HG02938 (cell line): Measurements from ENCODE around the gene ELL.

Experiments used
- ATAC-seq: cut with Tn5 transposase; IDR thresholded peaks from one replicate; pipeline ENCODE4 v1.9.1; 2021; ENCODE audit warnings: mild to moderate bottlenecking, moderate library complexity; ENCODE audit not compliant: unreplicated experiment

Gene ELL

GRCh38 chr19:18473003-18473705 lies 48.7 kb downstream of the ELL start:
- no peak for ATAC-seq

GRCh38 chr19:18470787-18471186 lies 51.1 kb downstream of the ELL start:
- ATAC-seq, result no peak

DNA sequence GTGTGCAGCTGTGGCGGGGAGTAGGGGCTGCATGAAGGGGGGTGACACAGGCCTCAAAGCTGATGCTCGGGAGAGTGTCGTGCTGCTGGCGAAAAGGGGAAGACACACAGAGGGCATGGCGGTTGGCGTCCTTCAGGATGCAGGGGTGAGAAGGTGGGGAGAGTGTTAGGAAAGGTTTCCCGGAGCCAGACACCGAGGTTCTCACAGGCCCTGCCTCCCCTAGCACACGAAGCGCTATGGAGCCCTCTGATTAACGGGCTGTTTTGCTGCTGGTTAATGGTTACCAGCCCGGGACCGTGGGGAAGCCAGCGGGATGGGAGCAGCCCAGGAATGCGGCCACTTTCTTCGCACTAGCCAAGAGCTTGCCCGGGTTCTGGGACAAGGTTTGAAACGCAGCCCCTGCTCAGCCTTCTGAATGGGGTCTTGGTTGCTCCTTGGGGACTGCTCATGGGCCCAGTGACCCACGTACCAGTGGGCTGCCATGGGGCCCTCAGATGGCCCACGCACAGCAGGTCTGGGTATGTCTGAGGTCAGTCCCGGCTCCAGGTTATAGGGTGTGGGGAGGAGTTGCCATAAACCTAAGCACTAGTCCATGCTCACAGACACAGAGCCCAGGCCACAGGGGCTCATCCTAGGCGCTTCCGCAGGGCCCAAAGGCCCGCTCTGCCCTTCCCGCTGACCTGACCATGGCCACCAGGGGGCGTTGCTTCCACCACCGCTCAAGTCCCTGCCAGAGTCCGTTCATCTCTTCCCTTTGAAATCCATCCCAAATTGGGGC lies 52.6 kb downstream of the ELL start:
- no peak for ATAC-seq

GRCh38 chr19:18468517-18468916 lies 53.4 kb downstream of the ELL start:
- ATAC-seq, result no peak

DNA sequence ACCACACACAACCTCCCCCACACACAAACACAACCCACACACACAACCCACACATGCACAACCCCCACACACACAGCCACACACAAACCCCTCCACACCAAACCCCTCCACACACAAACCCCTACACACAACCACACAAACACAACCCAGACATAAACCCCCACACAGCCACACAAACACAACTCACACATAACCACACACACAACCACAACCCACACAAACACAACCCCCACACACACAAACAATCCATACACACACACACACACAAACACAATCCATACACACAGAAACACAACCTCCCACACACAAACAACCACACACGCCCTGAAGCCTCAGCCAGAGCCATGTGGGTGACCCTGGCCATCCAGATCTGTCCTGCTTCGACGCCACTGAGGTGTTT lies 53.9 kb downstream of the ELL start:
- no peak for ATAC-seq

DNA sequence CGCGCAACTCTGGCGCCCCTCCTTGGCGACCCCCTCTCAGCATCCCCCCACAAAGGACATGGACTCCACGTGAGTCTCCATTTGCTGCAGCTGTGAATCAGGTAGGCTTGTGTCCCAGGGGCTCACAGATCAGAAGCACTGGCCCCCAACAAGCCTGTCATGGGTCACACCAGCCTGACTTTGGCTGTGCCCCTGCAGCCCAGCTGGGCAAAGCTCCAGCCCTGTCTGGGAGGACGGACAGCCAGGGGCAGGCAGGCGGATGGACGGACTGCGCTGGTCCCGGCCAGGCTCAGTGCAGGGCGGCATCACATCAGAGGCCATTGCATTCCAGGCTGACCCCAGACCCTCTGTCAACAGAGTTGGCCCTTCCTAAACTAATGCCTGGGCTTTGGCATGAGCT lies 55.5 kb downstream of the ELL start:
- ATAC-seq, result no peak

DNA sequence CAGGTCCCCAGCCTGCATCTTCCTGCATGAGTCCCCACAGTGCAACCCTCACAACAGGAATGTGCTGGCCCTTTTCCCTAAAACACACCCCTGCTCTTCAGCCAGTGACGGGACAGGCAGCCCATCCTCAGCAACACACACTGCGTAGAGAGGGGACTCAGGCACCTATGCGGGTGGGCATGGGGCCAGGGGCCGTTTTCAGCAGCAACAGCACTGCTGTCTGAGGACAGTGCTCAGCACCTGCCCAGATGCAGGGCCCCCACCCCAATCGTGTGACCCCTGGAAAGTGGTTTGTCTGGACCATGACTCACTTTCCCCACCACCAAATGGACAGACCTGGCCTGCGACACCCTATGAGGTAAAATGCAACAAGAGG lies 55.9 kb downstream of the ELL start:
- ATAC-seq, result no peak

DNA sequence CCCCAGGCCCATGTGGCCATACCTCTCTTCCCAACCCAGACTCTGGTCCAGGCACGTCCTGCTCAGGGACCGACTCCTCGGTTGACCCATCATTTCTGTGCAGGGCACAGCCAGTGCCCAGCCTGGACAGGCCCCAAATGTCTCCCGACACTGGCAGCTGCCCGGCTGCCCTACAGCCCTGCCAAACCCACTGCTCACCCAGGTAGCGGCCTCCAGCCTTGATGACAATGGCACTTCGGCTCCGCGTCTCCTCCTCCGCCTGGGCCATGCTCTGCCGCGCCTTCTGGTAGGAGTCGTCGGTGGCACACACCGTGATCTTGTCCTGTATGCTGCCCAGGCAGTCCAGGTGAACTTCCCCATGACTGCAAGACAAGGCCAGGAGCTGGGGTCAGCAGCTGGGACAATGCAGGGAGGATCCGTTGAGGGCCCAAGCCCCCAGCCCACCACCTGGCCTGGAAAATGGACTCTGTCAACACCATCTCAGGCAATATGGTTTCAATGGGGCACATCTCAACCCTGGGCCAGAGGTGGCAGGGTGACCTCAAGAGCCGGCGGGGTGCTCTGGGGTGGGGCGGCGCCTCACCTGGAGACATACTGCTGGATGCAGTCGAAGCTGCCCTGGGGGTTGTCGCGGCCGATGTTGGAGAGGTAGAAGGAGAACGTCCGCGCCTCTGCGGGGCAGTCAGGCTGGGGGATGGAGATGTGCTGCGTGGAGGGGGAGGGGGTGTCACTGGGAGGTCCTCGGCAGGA lies 56.5 kb downstream of the ELL start:
- no peak for ATAC-seq

DNA sequence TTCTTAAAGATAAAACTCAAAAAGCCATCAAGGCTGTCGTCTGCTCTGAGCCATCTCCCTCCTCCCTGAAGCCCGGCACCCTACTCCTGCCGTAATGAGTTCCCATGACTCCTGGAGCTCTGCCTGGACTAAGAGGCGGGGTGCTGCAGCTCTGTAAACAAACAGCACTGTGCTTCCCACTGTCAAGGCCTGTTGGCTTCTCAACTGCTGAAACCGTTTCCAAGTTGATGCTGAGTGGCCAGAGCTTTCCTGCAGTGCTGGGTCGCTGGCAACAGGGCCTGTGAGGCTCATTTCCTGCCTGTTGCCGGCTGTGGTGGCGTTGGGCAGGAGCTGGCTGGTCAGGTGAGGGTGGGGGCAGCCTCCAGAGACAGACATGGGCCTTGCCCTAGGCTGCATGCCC lies 57.2 kb downstream of the ELL start:
- ATAC-seq, result no peak

DNA sequence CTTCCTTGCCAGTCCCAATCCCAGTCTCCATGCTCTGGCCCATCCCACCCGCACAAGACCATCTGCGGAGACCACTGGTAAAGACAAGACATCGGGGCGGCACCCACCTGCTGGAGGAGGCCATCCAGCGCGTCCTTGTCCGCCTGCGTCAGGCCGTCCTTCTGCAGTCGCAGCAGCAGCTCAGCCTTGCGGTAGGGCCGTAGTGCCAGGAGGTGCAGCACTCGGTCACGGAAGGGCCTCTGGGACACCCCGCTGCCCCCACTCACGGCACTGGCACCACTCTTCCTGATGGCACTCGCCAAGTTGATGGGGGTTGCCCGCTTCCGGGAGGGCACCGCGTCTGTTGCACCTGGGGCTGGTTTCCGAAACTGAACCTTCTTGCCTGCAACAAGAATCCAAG lies 60.4 kb downstream of the ELL start:
- no peak for ATAC-seq

DNA sequence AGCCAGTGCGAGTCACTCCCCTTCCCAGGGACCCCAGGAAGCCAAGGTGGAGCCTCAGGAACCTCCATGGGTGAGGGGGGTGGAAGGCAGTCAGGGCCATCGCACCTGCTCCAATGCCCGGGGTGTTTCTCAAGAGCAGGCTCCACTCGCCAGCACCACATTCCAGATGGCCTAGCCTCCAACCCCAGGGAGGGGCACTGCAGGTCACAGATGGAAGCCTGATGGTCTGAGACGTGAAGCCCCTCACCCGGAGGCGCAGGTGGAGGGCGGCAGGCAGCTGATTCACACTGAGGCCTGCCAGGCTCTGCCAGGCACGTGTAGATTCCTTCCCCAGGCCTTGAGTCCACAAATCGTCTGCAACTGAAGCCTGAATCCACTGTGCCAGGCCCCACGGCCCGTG lies 61.0 kb downstream of the ELL start:
- no peak for ATAC-seq

- ATAC-seq, result no peak
These were observed 64.2 kb downstream of the ELL start for GRCh38 chr19:18457483-18458331.

- no peak for ATAC-seq
These were observed 64.9 kb downstream of the ELL start for GRCh38 chr19:18456974-18457373.

GRCh38 chr19:18456279-18456678 lies 65.6 kb downstream of the ELL start:
- no peak for ATAC-seq

GRCh38 chr19:18453269-18454024 lies 68.4 kb downstream of the ELL start:
- no peak for ATAC-seq

DNA sequence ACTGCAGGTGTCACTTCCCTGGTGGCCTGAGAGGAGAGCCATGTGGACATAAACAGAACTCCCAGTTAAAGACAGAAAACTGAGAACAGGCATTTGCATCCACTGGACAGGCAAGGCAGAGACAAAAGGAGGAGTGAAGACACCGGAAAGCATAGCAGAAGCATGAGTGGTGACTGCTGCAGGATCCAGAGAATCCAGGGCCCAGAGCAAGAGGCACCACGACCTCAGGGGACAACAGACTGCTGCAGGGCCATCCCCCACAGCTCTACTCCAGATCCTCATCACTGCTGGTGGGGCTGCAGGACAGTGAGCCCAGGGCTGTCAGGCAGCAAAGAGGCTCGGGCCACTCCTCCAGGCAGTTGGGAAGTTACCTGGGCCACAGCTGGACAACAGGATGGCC lies 69.5 kb downstream of the ELL start:
- no peak for ATAC-seq

DNA sequence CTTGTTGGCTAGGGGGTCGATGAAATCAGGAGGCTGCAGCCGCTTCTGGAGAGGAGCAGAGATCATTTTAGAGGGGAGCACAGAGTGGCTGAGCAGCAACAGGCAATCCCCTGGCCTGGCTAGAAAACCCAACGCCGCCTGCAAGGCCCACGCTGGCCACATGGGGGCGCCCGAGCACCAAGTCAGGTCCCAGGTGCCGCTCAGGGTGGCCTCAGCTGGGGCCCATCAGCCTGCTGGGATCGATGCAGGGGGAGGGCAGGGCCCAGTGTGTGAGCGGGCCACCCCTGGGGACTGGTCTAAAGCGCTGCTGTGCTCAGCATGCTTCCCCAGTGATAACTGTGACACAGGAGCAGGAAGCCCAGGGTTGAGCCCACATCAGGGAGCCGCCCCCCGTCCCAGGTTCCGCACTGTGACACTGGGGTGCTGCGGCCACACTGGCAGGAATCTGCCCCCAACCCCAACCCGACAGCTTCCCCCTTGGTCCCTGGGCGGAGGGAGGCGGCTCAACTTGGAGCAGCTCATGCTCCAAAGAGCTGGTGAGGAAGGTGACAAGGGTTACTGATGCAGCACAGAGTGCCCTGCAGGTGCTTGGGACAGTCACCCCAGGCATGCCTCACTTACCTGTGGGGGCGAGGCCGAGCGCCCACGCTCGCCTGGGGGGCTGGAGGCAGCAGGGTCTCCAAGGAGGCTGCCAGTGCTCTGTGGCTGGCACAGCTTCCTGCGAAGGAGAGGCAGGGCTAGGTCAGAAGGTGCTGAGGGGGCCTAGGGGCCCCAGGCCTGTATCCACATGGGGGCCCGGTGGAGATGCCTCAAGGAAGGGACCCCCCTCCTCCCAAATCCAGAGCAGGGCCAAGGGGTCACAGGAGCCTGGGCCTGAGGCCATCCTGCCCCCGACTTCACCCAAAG lies 70.7 kb downstream of the ELL start:
- ATAC-seq, result no peak

DNA sequence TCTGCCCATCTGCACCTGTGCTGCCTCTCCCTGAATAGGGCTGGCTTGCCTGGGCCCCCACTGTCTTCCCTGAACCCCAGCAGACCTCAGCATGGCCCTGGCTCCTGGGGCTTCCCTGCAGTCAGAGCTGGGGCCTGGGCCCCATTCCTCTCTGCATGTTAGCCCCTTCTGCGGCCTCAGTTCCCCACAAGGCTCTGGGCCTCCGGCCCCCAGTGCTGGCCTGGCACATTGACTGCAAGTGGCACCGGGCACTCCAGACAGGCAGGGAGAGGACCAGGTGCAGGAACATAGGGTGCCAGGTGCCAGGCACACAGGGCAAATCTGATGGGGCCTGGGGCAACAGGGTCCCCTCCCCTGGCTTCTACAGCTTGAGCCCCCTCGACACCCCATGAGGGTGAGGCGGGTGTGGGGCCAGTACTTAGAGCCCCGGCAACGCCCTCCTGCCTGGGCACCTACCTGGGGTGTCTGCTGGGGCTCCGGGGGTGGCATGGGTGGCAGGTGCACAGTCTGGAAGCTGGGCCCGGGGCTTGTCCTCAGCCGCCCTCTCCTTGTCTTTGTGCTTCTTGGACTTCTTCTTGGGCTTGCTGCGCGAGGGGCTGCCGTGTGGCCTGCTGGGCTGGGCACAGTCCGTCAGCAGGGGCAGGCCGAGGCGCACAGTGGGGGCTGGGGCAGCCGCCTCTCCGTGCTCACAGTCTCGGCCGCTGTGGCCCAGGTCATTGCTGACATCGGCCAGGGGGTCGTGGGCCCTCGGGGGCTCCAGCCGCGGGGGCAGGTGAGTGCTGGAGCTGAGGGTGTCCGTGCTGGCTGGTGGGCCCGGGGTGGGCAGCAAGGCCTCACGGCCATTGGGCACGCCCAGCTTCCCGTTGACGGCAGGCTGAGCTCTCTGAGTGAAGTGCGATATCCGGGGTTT lies 71.6 kb downstream of the ELL start:
- no peak for ATAC-seq
